ENCODE measurements around the gene TUBGCP3.
"Not testable (repeated sequence)": the region's sequence is repeated elsewhere in the genome, so short reads cannot be mapped to it uniquely, and the experiment has no call there.

Gene TUBGCP3

GRCh38 chr13:112576191-112576590 lies 11.8 kb downstream of the TUBGCP3 start:
- peak; percentile 87 for DNase-seq

- DNase-seq, result no peak
Observed at GRCh38 chr13:112575675-112576074, 12.3 kb downstream of the TUBGCP3 start.

- DNase-seq, result no peak
Observed at GRCh38 chr13:112574834-112575613, 12.9 kb downstream of the TUBGCP3 start.

- DNase-seq, result no peak
Observed at GRCh38 chr13:112574416-112574815, 13.5 kb downstream of the TUBGCP3 start.

- no peak for DNase-seq
Observed at GRCh38 chr13:112573710-112574109, 14.2 kb downstream of the TUBGCP3 start.

- DNase-seq, result no peak
Observed at GRCh38 chr13:112572366-112572765, 15.6 kb downstream of the TUBGCP3 start.

- no peak for DNase-seq
Observed at GRCh38 chr13:112569821-112570220, 18.1 kb downstream of the TUBGCP3 start.

- no peak for DNase-seq
Observed at GRCh38 chr13:112567161-112567862, 20.6 kb downstream of the TUBGCP3 start.

- no peak for DNase-seq
Observed at GRCh38 chr13:112562786-112563383, 25.1 kb downstream of the TUBGCP3 start.

- no peak for DNase-seq
Observed at GRCh38 chr13:112562254-112562653, 25.7 kb downstream of the TUBGCP3 start.

- DNase-seq, result no peak
Observed at GRCh38 chr13:112561478-112561877, 26.5 kb downstream of the TUBGCP3 start.

GRCh38 chr13:112558696-112559418 lies 29.1 kb downstream of the TUBGCP3 start:
- no peak for DNase-seq

- no peak for DNase-seq
Observed at GRCh38 chr13:112556600-112556999, 31.4 kb downstream of the TUBGCP3 start.

GRCh38 chr13:112554214-112554850 lies 33.6 kb downstream of the TUBGCP3 start:
- DNase-seq, result no peak

- DNase-seq, result not testable (repeated sequence)
Observed at GRCh38 chr13:112548975-112549374, 39.0 kb downstream of the TUBGCP3 start.

- no peak for DNase-seq
Observed at GRCh38 chr13:112545856-112546255, 42.1 kb downstream of the TUBGCP3 start.

- DNase-seq, result no peak
Observed at GRCh38 chr13:112532837-112533745, 54.9 kb downstream of the TUBGCP3 start.

GRCh38 chr13:112531263-112531794 lies 56.6 kb downstream of the TUBGCP3 start:
- DNase-seq, result no peak

GRCh38 chr13:112530861-112531260 lies 57.1 kb downstream of the TUBGCP3 start:
- no peak for DNase-seq

- no peak for DNase-seq
Observed at GRCh38 chr13:112529216-112529615, 58.7 kb downstream of the TUBGCP3 start.

- DNase-seq, result no peak
Observed at GRCh38 chr13:112526146-112526853, 61.7 kb downstream of the TUBGCP3 start.
